ENCODE results near the gene GPRC5A.
A peak's percentile ranks its signal among the peaks of the same experiment; 100 is the strongest.

GPRC5A gene

DNA sequence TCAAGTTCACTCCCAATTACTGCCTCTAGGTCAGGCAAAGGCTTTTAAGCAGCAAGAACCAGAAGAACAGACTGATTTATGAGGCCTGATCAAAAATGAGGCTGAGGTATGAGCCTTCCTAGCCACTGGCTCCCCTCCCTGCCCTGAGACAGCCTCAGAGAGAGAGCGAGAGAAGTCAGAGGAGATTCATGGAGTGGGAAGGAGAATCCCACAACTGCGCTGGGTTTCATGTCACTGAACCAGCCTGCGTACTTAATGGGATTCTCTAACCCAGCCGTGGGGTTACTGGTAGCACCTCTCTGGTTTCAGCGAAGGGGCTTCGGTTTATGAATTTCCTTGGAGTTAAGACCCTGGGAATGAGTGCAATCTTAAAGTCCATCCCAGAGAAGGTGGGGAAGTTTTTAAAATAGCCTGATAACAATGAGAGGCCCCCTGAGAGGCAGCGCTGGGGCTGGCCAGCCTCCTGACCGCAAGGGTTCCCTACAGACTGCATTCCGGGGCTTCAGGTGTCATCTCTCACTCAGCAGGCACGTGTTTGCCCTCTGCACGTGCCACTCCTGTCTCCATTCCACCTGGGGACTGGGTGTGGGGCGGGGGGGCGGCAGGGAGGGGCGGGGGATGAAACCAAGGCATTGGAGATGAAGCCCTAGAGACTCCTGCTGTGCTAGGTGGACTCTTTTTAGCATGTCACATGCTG, 6.1 kb upstream of the GPRC5A start:
- no peak for DNase-seq

DNA sequence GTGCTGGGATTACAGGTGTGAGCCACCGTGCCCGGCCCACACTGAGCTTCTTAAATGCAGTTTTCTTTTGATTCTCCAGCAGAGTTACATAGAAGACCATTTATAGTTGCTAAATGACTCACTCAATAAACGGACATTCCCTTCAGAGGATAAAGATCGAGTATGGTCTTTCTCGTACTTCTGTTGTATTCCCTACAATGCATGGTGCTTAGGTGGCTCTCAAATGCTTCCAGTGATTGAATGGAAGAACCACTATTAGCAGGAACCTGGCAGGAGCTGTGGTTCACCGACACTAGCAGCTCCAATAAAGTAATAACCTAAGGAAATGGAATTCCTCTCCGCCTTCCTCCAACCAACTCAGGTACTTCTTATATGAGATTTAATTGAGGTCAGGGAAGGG, 3.9 kb upstream of the GPRC5A start:
- DNase-seq: no peak

DNA sequence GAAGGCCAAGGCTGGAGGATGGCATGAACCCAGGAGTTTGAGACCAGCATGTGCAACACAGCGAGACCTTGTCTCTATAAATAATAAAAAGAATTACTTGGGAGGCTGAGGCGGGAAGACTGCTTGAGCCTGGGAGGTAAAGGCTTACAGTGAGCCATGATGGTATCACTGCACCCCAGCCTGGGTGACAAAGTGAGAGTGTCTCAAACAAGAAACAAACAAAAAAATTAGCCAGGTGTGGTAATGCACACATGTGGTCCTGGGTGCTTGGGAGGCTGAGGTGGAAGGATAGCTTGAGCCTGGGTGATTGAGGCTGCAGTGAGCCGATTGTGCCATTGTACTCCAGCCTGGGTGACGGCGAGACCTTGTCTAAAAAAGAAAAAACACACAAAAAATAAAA, 1.7 kb upstream of the GPRC5A start:
- DNase-seq: no peak

DNA sequence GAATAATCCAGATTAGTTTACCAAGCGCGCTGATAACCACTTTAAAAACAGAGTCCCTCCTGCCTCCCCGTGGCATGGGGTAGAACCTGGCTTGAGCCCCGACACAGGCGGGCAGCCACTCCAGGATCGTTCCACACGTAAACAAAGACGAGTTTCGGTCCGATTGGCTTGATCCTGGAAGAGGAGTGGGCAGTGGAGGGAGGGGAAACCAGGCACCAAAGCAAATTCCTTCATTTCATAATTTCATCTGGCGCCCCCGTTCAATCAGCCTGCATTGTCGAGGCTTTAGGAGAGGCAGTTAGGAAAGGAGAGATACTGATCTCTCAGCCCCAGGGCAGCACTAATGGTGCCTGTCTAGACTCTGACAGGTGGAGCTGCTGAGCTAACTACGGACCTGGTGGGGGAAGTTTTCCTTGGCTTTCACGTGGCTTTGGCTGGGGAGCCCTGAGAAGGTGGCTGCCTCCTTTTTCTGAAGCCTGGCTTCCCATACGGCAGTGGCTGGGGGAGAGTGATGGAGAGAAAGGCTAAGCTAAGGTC, 751 bp upstream of the GPRC5A start:
- DNase-seq: peak; percentile 21

DNA sequence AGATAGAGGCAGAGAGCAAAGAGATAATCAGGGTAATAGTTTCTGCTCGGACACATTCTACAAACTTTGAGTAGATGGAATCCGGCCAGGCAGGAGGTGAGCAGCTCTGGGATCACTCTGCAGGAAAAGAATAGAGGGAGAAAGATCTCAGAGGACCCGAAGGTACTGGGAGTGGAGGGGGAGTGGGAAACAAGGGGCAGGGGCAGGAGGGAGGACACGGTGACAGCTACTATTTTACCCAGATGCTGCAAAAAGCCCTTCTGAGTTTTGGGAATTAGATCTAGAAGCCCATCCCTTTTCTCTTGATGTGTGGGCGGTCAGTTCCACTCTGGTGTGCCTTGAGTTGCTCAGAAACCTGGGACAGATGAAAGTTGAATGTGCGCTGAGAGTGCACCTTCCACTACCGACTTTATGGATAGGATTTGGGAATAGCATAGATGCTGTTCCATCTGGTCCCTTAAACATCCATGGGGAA, 556 bp downstream of the GPRC5A start:
- no peak for DNase-seq

DNA sequence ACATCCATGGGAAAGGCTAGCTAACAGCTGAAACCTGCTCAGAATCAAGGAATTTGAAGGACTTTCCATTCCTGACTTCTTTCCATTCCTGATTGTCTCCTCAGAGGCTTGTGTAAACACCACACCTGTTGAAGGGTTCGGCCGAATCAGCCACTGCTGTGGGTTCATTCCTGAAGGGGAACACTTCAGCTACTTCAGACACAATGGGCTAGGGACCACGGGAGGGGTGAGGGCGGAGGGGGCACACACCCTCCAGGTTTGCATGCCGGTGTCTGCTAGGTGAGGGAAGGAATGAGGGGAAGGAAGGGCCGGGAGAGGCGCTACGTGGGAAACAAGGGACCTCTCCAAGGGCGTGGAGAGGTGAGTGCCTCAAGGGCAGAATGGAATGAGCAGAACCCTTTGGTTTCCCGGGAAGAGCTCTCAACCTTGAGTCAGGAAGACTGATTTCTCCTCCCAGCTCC, 1.3 kb downstream of the GPRC5A start:
- DNase-seq: no peak

DNA sequence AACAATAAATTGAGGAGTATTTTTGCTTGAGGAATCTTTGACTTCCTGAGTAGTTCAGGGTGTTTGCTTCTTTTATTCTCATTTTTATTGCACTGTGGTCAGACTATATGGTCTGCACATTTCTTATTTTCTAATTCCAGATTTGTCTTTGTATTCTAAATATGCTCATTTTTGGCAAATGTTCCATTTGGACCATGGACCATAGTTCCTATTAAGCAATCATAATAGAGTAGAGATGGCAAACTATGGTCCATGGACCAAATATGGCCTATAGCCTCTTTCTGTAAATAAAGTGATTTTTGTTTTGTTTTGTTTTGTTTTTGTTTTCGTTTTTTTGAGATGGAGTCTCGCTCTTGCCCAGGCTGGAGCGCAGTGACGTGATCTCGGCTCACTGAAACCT, 2.1 kb downstream of the GPRC5A start:
- DNase-seq: no peak

DNA sequence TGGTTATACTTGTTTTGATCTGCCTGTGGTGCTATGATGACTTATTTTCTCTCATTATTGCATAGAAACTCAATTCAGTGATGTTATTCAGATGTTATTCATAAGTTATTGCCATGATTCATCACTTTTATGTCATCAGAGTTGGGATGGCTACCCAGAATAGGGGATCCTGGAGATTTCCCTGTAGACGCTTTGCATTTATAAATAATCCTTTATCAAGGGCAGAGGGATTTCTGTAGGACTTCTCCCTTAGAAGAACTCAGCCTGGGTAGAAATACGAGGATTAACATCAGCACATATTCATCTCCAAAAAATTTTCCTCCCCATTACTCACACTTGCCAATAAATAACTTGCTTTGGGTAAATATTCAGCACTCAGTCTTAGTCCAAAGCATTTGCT, 4.9 kb downstream of the GPRC5A start:
- DNase-seq: no peak

DNA sequence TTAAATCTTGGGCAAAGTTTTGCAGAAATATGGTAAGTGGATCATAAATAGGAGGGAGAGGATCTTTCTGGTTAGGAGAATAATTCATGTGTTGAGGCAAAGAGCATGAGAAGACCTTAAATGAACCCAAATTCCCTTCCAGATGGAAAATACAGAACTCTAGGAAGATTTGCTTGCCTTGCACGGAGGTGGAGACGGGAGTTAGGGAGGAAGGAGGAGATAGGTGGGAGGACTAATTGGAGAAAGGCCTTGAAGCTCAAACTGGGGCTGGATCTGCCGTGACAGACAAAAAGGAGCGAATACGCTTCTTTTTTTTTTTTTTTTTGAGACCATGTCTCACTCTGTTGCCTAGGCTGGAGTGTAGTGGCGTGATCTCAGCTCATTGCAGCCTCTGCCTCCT, 5.9 kb downstream of the GPRC5A start:
- no peak for DNase-seq

DNA sequence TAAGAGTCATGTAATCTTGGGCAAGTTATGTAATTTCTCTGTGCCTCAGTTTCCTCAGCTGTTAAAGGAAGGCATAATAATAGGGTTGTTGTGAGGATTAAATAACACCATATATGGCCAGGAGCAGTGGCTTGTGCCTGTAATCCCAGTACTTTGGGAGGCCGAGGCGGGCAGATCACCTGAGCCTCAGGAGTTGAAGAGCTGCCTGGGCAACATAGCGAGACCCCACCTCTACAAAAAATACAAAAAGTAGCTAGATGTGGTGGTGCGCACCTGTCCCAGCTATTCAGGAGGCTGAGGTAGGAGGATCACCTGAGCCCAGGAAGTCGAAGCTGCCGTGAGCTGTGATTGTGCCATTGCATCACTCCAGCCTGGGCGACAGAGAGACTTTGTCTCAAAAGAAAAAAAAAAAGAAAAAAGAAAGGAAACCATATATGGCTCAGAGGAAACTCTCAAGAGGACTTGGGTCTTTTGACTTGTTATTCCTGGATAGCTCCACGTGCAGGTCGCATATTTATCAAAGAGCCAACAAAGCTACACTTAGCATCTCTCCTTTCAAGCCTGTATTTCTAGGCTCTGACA, 6.9 kb downstream of the GPRC5A start:
- DNase-seq: no peak

DNA sequence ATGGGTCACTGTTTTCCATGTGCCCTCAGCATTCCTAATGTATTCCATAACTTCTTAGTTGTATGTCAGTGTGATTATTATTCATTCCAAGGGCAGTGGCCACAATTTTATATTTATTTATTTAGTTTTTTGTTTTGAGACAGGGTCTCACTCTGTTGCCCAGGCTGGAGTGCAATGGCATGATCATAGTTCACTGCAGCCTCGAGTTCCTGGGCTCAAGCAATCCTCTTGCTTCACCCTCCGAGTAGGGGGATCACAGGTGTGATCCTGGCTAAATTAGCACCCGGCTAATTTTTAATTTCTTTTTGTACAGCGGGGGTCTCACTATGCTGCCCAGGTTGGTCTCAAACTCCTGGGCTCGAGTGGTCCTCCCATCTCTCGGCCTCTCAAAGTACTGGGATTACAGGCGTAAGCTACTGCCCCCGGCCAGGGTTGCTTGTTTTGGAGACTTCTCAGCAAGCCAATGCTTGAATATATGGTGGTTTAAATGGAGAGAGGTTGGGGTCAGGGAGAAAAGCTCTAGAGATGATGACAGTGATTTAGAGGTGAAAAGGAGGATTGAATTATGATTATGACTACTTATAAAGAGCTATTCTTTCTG, 7.6 kb downstream of the GPRC5A start:
- DNase-seq: no peak

DNA sequence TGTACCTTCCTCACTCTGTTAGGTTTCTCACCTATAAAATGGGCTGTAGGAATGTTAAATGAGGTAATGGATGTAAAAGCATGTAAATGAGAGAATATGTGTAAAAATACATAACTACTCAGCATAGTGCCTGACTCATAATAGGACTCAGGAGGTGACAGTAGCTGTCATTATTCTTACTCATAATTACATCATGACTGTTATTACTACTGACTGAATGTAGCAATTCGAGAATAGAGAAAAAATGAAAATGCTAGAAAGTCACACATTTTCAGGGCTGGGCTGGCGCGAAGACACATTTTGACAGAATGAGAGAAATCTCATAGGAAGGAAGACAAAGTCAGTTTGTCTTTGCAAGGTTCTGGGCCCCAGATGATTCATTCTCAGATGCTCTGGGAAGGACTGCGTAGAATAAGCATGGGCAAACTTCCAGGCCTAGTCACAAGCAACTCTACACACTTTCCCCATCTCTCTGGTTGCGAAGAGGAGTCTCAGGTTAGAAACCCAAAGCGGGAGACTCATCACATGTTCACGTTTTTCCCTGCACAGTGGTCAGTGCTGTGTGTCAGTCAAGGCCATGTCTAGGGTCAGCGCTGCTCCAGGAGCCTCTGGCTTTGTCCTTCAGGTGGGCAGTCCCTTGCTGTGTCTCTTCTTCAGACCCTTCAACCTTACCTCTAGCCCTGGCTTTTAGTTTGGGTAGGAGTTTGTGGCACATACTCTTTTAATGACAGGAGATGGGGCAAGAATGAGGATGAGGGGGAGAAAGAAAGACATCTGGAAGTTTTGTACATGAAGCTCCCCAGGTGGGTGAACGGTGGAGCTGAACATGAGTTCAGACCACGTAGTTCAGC, 8.4 kb downstream of the GPRC5A start:
- DNase-seq: no peak

DNA sequence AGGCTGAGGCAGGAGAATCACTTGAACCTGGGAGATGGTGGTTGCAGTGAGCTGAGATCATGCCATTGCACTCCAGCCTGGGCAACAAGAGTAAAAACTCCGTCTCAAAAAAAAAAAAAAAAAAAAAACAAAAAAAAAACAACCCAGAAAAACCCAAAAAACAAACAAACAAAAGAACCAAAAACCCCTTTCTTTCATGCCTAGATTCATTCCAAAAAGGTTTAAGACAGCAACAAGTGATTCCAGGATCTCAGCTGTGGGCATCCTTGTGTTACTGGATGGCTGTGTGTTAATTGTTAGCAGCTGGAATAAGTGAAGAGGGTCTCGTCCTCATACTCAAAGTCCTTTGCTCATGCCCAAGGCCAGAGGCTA, 9.4 kb downstream of the GPRC5A start:
- no peak for DNase-seq

DNA sequence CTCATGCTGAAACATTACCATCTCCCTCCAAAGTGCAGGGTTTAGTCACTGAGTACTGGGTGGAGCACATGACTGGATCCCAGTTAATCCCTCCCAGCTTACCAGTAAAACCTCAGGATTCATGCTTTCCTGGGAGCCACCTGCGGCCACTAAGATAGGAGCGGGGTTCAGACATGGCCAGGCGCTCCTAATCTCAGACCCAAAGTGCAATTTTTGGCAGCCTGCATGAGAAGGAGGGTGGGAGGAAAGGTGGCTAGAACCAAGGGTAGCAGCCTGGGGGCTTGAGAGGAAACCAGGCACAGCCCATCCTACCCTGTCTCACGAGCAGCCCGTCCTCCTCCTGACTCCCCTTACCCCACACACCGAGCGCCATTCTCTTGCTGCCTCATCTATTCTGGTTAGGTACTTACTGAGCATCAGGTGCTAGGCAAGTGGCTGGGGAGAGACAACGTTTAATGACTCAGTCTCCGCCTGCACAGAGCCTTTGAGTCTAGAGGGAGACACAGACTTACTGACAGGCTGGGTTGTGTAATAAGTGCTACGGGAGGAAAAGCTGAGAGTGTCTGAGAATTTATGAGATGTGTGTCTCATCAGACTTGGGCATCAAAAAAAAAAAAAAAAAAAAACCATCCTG, 9.9 kb downstream of the GPRC5A start:
- DNase-seq: no peak

DNA sequence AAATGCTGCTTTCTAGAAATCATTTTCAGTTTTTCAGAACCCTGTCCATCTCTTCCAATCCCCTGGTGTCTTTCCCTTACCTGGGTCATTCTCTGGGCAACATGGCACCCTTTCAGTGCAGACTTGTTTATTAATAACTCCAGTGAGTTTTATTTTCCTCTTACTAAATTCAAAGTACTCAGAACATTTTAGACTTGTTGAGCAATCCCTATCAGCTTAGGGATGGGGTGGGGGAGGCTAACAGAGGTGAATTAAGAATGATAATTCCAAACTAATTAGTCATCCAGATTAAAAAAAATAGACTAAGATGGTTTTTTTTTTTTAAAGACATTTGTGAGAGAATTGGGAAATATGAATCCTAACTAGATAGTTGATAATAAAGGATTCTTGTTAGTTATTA, 10.7 kb downstream of the GPRC5A start:
- no peak for DNase-seq

DNA sequence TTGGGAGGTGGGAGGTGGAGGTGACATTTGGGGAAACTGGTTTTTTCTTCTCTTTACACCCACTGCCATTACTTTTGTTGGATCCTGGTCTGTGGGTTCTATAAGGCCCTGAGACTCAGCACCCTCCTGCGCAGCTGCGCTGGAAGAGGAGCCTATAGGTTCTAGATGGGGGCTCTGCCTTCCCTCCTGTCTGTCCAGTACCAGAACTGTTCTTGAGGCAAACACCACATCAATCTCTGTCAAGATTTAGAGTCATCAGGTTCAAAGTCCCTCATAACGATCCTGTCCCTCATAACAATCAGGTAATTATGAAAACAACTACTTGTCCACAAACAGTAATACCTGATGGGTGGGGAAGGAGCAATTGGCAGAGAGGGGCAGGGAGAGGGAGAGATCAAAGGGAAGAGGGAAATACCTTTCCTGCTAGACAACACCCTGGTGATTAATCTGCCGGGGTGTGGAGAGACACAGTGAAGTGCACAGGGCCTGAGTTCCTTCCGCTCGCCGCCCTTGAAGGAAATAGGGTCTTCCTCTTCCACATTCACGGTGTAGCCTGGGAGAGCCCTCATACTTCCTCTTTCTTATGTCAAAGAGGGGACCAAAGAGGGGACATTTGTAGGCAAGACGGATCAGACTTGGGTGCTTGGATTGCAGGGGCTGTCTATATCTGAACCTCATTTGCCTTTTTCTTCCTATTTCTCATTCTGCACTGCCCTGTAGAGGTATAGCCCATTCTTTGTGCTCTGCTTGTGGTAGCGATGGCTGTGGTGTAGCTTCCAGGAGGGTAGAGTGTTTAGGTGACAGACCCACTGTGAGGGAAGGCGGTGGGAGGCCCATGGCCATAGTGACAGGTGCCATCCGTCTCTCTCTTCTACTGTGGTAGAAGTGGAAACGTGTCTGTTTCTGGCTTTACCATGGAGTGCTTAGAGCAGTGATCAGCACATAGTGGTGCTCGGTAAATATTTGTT, 12.6 kb downstream of the GPRC5A start:
- DNase-seq: no peak

DNA sequence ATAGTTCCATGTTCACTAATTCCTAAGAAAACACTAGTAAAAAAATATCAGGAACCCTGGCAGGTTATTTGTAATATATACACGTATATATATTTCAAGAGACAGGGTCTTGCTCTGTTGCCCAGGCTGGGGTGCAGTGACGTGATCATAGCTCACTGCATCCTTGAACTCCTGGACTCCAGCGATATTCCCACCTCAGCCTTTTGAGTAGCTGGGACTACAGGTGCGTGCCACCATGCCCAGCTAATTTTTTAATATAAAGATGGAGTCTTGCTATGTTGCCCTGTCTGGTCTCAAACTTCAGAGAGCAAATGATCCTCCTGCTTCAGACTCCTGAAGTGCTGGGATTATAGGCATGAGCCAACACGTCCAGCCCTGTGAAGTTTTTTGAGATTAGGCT, 16.2 kb downstream of the GPRC5A start:
- DNase-seq: no peak

DNA sequence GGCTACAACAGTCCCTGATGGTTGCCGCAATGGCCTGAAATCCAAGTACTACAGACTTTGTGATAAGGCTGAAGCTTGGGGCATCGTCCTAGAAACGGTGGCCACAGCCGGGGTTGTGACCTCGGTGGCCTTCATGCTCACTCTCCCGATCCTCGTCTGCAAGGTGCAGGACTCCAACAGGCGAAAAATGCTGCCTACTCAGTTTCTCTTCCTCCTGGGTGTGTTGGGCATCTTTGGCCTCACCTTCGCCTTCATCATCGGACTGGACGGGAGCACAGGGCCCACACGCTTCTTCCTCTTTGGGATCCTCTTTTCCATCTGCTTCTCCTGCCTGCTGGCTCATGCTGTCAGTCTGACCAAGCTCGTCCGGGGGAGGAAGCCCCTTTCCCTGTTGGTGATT, 16.9 kb downstream of the GPRC5A start:
- DNase-seq: no peak

DNA sequence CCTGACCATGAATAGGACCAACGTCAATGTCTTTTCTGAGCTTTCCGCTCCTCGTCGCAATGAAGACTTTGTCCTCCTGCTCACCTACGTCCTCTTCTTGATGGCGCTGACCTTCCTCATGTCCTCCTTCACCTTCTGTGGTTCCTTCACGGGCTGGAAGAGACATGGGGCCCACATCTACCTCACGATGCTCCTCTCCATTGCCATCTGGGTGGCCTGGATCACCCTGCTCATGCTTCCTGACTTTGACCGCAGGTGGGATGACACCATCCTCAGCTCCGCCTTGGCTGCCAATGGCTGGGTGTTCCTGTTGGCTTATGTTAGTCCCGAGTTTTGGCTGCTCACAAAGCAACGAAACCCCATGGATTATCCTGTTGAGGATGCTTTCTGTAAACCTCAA, 17.3 kb downstream of the GPRC5A start:
- DNase-seq: no peak

DNA sequence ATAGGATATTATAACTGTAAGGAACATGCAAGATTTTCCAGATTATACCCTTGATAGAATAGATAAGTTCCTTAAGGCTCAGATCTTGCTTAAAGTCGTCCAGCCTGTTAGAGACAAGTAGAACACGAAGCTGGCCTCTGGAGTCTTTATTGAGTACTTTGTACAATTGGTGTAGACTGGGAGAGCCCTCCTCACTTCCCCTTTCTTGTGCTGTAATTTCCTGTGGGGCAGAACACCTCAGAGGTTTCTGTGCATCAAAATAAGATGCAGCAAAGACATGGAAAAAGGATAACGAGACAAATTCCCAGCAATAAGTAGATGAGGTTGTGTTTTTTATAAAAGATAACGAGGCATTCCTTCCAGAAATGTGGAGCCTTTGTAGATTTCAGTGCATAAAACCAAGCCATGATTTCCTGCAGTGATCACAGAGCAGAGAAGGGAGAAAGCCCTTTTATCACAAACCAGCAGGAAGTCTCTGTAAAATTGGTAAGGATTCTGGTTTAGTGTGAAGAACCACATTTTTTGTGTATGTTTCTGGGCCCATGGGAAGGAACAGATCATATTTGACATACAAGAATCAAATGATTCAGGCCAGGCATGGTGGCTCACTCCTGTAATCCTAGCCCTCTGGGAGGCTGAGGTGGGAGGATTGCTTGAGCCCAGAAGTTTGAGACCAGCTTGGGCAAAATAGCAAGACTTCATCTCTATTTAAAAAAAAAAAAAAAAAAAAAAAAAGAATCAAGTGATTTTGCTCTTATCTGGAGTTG, 18.0 kb downstream of the GPRC5A start:
- DNase-seq: no peak

DNA sequence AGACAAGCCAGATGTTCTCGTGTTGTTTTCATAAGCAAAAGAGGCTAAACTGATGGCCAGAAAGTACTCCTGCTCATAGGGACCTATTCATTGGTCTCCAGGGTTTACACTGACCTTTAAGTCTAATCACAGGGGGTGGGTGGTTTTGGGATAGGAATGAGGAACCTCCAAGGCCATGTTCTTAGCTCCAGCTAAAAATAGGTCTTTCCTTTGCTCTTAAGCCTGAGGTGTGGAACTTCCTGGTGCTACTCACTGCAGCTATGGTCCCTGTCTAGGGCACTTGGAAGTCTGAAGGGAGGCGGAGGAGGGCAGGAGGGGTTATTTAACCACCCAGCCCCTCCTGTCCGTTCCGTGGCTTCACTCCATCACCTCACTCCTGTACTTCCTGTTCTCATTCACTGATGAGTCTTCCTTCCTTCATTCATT, 18.6 kb downstream of the GPRC5A start:
- no peak for DNase-seq
